ENCODE results near the gene CHRND.

The CHRND gene

DNA sequence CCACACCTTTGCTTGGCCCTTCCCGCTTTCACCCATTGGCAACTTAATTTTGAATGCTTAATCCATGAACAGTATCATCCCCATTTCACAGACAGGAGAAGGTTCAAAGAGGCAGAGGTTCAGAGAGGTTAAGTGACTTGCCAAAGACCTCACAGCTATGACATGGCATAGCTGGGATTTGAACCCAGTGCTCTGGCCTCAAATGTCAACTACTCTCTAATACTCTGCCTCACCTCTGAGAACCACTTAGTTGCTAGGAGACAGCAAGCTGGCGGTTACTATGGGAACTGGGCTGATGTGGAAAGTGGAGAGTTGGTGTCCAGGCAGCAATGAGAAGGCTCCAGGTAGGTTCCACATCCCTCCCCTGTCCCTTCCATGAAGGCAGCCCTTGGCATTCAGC lies 21.5 kb upstream of the CHRND start:
- DNase-seq: no peak

- no peak for DNase-seq
These were observed 20.1 kb upstream of the CHRND start for GRCh38 chr2:232505856-232506255.

DNA sequence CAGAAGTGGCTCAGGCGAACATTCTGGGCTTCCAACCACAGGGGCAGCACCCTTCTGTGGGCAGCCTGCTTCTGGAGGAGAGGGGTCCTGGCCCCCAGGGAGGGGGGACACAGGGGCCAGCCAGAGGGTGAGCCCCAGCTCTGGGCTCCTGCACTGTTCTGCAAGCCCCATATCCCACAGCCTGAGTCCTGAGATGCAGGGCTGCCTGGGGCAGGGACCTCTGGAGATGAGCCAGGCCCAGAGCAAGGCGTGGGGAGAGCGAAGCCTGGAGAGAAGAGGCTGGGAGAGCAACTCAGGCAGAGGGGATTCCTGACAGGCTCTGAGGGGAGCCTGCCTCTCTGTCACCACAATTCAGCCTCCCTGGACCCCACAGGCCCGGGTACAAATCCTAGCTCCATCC lies 19.3 kb upstream of the CHRND start:
- no peak for DNase-seq

DNA sequence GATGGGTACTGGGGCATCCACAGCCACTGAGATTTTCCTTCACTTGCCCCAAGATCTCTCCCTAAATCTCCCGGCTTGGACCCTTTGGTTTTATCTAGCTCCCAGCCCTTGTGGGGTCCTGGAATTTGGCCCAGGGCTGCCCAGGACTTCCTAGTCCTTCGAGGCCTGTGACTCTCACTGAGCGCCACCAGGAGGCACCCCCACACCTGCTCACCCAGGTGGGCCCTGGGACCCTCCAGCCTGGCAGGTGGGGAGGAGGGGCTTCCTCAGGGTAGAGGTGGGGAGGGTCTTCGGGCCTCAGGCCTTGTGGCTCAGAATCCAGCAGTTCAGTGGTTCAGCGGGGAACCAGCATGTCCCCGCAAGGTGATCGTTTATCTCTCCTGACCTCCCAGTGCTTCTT lies 17.7 kb upstream of the CHRND start:
- DNase-seq: no peak

DNA sequence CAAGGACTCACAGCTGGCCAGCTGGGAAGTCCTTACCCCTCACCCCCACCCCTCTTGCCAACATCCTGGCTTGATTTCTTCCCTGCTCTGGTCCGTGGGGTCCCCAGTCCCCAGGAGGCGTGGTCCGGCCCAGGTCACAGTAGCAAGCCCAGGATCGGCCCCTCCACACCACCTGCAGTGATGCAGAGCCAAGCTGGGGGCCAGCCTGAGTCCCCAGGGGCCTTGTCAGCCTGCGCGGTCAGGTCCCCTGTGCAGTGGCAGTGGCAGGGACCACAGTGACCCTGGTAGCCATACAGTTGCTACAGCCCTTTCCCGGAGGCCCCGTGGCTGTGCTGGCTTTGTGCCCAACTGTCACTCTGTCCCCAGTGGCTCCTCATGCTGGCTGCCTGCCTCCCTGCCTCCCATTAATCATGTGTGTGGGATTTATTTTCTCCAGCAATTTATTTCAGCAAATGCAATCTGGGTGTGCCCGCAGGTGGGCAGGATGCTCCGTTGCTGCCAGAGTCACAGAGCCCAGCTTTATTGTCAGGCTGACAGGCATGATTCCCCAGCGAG lies 14.5 kb upstream of the CHRND start:
- DNase-seq: no peak

DNA sequence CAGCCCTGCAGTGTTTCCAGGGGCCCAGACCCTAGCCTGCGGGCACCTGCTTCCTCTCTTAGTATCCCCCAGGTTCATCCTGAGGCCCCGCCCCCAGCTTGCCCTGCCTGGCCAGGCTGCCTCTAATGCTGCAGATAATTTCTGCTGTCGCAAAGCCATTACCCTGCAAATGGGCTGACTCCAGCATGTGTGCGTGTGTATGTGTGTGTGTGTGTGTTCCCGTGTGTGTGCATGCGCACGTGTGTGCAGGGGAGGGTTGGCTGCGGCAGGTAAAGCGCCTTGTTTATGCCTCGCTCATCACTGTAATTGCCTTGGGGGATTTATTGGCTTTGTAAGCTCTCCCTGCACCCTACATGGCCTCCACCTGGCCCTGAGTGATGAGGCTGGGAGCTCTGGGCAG lies 13.4 kb upstream of the CHRND start:
- no peak for DNase-seq

DNA sequence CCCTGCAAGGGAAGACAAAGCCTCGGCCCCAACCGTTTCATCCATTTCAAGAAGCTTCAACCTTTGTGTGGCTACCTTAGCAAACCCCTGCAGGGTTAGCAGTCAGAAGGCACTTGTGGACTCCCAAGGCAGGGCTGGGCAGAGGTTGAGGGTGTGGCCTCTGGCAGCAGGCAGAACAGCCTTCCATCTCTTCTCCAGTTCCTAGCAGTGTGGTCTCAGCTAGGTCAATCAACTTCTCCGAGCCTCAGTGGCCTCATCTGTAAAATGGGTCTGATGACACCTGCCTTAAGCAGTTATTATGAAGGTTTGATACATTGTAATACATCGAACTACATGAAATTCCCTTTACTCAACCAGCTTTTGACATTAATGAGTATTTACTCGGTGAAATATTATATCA lies 12.6 kb upstream of the CHRND start:
- DNase-seq: no peak

DNA sequence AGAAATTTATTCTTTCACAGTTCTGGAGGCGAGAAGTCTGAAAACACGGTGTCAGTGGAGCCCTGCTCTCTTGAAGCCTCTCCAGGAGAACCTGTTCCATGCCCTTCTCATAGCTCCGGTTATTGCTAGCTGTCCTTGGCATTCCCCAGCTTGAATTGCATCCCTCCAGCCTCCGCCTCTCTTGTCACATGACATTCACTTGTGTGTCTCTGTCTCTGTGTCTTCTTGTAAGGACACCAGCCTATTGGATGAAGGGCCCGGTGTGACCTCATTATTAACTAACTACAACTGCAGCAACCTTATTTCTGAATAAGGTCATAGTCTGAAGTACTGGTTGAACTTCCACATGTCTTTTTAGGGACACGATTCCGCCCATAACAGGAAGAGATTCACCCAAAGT lies 10.3 kb upstream of the CHRND start:
- no peak for DNase-seq

DNA sequence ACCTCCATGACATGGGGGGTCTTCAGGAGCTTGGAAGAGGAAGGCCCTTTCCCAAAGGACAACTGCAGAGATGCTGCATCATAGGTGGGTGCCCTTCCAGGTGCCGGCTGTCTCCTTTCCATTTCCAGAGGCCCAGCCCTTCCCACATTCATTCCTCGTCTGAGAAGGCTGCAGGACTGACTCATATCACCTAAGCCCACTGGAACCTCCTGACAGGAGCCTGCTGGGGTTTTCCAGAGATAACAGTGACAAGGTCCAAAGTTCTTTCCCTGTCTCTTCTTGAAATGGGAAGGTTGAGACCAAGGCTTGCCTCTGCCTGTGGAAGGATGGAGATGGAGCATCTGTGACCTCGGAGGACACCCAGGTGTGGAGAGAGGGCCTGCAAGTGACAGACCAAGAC lies 9.4 kb upstream of the CHRND start:
- DNase-seq: no peak

DNA sequence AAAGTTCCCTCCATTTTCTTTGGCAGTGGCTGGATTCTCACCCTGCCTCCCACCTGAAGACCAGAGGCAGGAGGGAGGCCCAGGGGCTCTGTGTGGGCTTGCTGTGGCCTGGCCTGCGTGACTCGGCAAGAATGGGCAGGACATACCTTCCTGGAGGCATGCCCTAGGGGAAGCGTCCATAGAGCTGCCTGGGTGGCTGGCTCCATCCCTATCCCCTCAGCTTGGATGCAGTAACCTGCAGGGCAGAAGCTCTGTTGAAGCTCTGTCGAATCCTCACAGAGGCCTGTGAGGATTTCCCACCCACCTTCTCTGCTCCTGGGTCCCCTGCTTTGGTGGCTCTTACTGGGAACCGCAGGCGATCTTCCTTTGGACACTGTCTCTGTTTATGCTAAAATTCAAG lies 7.1 kb upstream of the CHRND start:
- DNase-seq: no peak

GRCh38 chr2:232519581-232520438 lies 6.2 kb upstream of the CHRND start, which contains the start of gene PRSS56:
PRSS56 (plus strand) TSS chr2:232520388; CDS start chr2:232520599, 211 bp downstream.
- no peak for DNase-seq

GRCh38 chr2:232520489-232520888 lies 5.5 kb upstream of the CHRND start:
- DNase-seq: no peak

- no peak for DNase-seq
These were observed 4.9 kb upstream of the CHRND start for GRCh38 chr2:232521098-232521497.

- no peak for DNase-seq
These were observed 3.9 kb upstream of the CHRND start for GRCh38 chr2:232521959-232522622.

GRCh38 chr2:232522623-232523401 lies 3.1 kb upstream of the CHRND start:
- no peak for DNase-seq

- DNase-seq: no peak
These were observed 2.6 kb upstream of the CHRND start for GRCh38 chr2:232523402-232523681.

DNA sequence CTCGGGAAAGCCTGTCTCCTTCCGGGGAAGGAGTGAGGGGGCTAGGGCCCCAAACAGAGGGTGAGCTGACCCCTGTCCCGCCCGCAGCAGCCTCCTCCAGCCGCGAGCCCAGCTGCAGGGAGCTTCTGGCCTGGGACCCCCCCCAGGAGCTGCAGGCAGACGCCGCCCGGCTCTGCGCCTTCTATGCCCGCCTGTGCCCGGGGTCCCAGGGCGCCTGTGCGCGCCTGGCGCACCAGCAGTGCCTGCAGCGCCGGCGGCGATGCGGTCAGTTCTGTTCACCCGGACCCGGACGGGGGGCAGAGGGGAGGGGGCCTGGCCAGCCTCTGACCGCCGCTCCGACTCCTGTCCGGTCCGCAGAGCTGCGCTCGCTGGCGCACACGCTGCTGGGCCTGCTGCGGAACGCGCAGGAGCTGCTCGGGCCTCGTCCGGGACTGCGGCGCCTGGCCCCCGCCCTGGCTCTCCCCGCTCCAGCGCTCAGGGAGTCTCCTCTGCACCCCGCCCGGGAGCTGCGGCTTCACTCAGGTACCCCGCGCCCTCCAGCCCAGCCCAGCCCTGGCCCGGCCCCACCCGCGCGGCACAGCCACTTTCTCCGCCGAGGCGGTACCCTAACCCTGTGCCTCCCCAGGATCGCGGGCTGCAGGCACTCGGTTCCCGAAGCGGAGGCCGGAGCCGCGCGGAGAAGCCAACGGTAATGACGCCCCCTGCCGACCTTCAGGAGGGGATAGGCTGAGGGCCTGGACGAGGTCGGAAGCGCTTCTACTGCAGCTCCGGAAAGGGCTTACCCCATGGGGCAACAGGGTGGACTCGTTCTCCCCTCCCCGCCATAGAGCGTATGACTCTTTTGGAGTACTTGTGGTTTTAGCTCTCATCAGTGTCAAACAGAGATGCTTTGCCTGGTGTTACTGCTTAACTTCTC lies 2.0 kb upstream of the CHRND start:
- DNase-seq: no peak

GRCh38 chr2:232524771-232525170 lies 1.2 kb upstream of the CHRND start:
- DNase-seq: no peak

DNA sequence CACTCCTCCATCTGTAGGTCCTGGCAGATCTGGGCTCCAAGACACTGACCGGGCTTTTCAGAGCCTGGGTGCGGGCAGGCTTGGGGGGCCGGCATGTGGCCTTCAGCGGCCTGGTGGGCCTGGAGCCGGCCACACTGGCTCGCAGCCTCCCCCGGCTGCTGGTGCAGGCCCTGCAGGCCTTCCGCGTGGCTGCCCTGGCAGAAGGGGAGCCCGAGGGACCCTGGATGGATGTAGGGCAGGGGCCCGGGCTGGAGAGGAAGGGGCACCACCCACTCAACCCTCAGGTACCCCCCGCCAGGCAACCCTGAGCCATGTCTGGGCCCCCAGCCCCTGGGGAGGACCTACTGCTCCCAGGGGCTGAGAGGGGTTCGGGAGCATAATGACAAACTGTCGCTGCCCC lies 761 bp upstream of the CHRND start:
- no peak for DNase-seq

DNA sequence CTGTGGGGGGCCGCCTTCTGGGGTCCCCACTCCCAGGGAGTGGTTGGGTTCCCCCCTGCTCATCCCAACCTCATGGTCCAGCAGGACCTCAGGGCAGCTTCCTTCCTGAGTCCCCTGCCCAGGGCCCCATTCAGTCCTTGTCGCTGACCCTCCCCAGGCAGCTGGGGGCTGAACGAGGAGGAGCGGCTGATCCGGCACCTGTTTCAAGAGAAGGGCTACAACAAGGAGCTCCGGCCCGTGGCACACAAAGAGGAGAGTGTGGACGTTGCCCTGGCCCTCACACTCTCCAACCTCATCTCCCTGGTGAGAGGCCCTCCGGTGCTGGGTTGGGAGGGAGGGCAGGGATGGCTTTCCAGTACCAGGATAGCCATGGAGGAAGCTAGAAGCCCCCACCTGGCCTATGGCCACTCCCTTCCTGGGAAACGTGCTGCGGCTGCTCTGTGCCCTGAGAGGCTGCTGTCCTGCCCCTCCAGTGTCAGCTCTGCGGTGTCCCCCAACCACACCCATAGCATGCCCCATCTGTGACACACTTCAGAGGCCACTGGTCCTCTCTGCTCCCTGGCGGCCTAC lies 497 bp downstream of the CHRND start:
- DNase-seq: no peak

- no peak for DNase-seq
These were observed 2.0 kb downstream of the CHRND start for GRCh38 chr2:232527905-232528470.
